Peyer's patch (tissue), 4 donors: ENCODE results near the gene SRRT. TPM values are rescaled to one million over a fixed set of nuclear protein-coding genes. Genes with fewer than 3 reads are reported as not detected.

Experiments
- DNase-seq, 3 donors: peaks; one replicate each; pipeline ENCODE4 v3.0.0-alpha.2; 2017 to 2019
- H3K27ac ChIP-seq, 4 donors: fragments of 200-600 bp; sonication (generic); one replicate each; pipeline ENCODE4 v1.5.1; 2016 to 2019
- H3K27me3 ChIP-seq, 2 donors: fragments of 200-600 bp; sonication (generic); one replicate each; pipeline ENCODE4 v1.5.1; 2019
- H3K36me3 ChIP-seq, 3 donors: fragments of 200-600 bp; sonication (generic); one replicate each; pipeline ENCODE4 v1.5.1; 2016 to 2019
- H3K4me1 ChIP-seq, 4 donors: fragments of 200-600 bp; sonication (generic); one replicate each; pipeline ENCODE4 v1.5.1; 2016 to 2019
- H3K4me3 ChIP-seq, 4 donors: fragments of 200-600 bp; sonication (generic); 1 replicate in 3 of 4; 2 replicates in 1 of 4; pipeline ENCODE4 v1.5.1; 2016 to 2019; ENCODE audit warnings: mild to moderate bottlenecking in 1 of 4
- H3K9me3 ChIP-seq, 4 donors: fragments of 200-600 bp; sonication (generic); one replicate each; pipeline ENCODE4 v1.5.1; 2016 to 2019; ENCODE audit warnings: mild to moderate bottlenecking in 1 of 4
- CTCF ChIP-seq, 6 experiments: fragments of 450-650 bp in 4 of 6; fragments of 200-600 bp in 2 of 6; sonication (generic) in 1 of 6; IDR thresholded peaks; one replicate each; pipeline ENCODE4 v1.5.1; 2017 to 2019; ENCODE audit warnings: antibody characterized with exemption in 6 of 6, mild to moderate bottlenecking in 3 of 6, moderate library complexity in 1 of 6
- POLR2A ChIP-seq, 2 donors: fragments of 450-650 bp; IDR thresholded peaks; one replicate each; pipeline ENCODE4 v1.5.1; 2017; ENCODE audit warnings: antibody characterized with exemption in 2 of 2, mild to moderate bottlenecking in 2 of 2, moderate library complexity in 2 of 2
- total RNA-seq, 4 donors: library from RNA; depleted of rRNA; stranded (reverse); fragments of >200 nt; gene quantifications; one replicate each; pipeline ENCODE4 v1.1.0, GENCODE V29; 2016

SRRT gene
- total RNA-seq, 4 donors from 2014 or later = 60.9 to 272 (median 113) TPM

GRCh38 chr7:100867776-100868485 is 7.0 kb upstream of the SRRT start:
- no peak for DNase-seq
- peaks cover 6 to 41% (median 12%) of the 10 kb centered on the region in 4 donors for H3K4me1 ChIP-seq
- peaks cover 0 to 12% (median 0%) of the 10 kb centered on the region in 3 donors for H3K36me3 ChIP-seq
- H3K9me3 ChIP-seq = no peaks in the 10 kb centered on the region
- peak overlapping the region; percentile 30 to 71 (median 64) for H3K4me3 ChIP-seq
- no peaks in the 10 kb centered on the region for H3K27me3 ChIP-seq
- peak overlapping the region; percentile 75 to 95 (median 86) for H3K27ac ChIP-seq
- no peak for TF ChIP-seq CTCF (IDR thresholded peaks at IDR 0.05)
- no peak for TF ChIP-seq POLR2A (IDR thresholded peaks at IDR 0.05)

DNA sequence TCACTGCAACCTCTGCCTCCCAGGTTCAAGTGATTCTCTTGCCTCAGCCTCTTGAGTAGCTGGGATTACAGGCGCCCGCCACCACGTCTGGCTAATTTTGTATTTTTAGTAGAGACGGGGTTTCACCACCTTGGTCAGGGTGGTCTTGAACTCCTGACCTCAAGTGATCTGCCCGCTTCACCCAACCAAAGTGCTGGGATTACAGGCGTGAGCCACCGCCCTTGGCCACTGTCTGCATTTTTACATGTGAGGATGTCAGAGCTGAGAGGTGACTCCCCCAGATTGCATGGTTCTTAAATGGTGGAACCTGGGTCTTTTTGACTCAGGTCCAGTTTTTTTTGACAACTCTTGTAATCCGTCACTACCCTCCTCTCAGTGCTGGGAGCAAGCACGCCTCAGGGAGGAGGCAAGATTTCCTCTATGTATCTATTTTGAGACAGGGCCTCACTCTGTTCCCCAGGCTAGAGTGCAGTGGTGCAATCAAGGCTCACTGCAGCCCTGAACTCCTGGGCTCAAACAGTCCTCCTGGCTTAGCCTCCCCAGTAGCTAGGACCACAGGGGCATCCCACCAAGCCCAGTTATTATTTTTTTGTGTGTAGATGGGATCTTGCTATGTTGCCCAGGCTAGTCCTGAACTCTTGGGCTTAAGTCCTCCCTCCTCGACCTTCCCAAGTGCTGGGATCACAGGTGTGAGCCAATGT is 1.2 kb upstream of the SRRT start:
- H3K36me3 ChIP-seq = peaks cover 0 to 33% (median 0%) of the 10 kb centered on the region in 3 donors
- H3K4me3 ChIP-seq = peak overlapping the region in 2 of 4 donors; percentile 86 to 98

GRCh38 chr7:100874300-100874576 is 665 bp upstream of the SRRT start:
- no peaks in the 10 kb centered on the region for H3K9me3 ChIP-seq
- peak overlapping the region; percentile 77 to 98 (median 92) for H3K4me3 ChIP-seq
- no peak for DNase-seq
- H3K27me3 ChIP-seq = no peaks in the 10 kb centered on the region
- peaks cover 0 to 34% (median 14%) of the 10 kb centered on the region in 4 donors for H3K4me1 ChIP-seq
- TF ChIP-seq POLR2A (IDR thresholded peaks at IDR 0.05) (no peak), CTCF (IDR thresholded peaks at IDR 0.05) (no peak)
- H3K27ac ChIP-seq = peak overlapping the region; percentile 91 to 97 (median 94)
- peaks cover 0 to 38% (median 0%) of the 10 kb centered on the region in 3 donors for H3K36me3 ChIP-seq

More for the DNA sequence above, 1.2 kb upstream of the SRRT start:
- peak overlapping the region in 3 of 4 donors; percentile 91 to 97 (median 96) for H3K27ac ChIP-seq
- TF ChIP-seq CTCF (IDR thresholded peaks at IDR 0.05) (no peak), POLR2A (IDR thresholded peaks at IDR 0.05) (no peak)
- no peak for DNase-seq
- no peaks in the 10 kb centered on the region for H3K27me3 ChIP-seq
- peaks cover 0 to 39% (median 14%) of the 10 kb centered on the region in 4 donors for H3K4me1 ChIP-seq
- no peaks in the 10 kb centered on the region for H3K9me3 ChIP-seq

GRCh38 chr7:100875356-100875751 is 451 bp downstream of the SRRT start:
- H3K9me3 ChIP-seq = no peaks in the 10 kb centered on the region
- DNase-seq = no peak
- peaks cover 0 to 49% (median 0%) of the 10 kb centered on the region in 3 donors for H3K36me3 ChIP-seq
- no peaks in the 10 kb centered on the region for H3K27me3 ChIP-seq
- TF ChIP-seq POLR2A (IDR thresholded peaks at IDR 0.05) (no peak), CTCF (IDR thresholded peaks at IDR 0.05) (no peak)
- H3K4me1 ChIP-seq = peaks cover 0 to 34% (median 14%) of the 10 kb centered on the region in 4 donors
- peak overlapping the region; percentile 77 to 98 (median 92) for H3K4me3 ChIP-seq
- H3K27ac ChIP-seq = peak overlapping the region; percentile 91 to 97 (median 94)

GRCh38 chr7:100878013-100878412 is 3.1 kb downstream of the SRRT start:
- Histone ChIP-seq H3K36me3 (peaks cover 0 to 63% (median 4%) of the 10 kb centered on the region in 3 donors), H3K9me3 (no peaks in the 10 kb centered on the region), H3K27ac (no peak overlapping the region), H3K4me3 (no peak overlapping the region), H3K4me1 (peaks cover 0 to 34% (median 14%) of the 10 kb centered on the region in 4 donors), H3K27me3 (no peaks in the 10 kb centered on the region)
- no peak for DNase-seq
- TF ChIP-seq POLR2A (IDR thresholded peaks at IDR 0.05) (no peak), CTCF (IDR thresholded peaks at IDR 0.05) (no peak)
